Stimulated activated naive CD4-positive, alpha-beta T cell (primary cell): ENCODE measurements around the gene SRSF4.
A peak's percentile ranks its signal among the peaks of the same experiment; 100 is the strongest.

Source experiments
- DNase-seq, 6 experiments: peaks; one replicate each; lab custom pipeline; 2025; lab: John Stamatoyannopoulos, UW

The SRSF4 gene

GRCh38 chr1:29200906-29201594 is 19.4 kb upstream of the SRSF4 start:
- no peak for DNase-seq

GRCh38 chr1:29197993-29198392 is 16.3 kb upstream of the SRSF4 start:
- no peak for DNase-seq

GRCh38 chr1:29197590-29197924 is 15.9 kb upstream of the SRSF4 start:
- DNase-seq, result peak in 5 of 6 experiments; percentile 2 to 35 (median 8)

DNA sequence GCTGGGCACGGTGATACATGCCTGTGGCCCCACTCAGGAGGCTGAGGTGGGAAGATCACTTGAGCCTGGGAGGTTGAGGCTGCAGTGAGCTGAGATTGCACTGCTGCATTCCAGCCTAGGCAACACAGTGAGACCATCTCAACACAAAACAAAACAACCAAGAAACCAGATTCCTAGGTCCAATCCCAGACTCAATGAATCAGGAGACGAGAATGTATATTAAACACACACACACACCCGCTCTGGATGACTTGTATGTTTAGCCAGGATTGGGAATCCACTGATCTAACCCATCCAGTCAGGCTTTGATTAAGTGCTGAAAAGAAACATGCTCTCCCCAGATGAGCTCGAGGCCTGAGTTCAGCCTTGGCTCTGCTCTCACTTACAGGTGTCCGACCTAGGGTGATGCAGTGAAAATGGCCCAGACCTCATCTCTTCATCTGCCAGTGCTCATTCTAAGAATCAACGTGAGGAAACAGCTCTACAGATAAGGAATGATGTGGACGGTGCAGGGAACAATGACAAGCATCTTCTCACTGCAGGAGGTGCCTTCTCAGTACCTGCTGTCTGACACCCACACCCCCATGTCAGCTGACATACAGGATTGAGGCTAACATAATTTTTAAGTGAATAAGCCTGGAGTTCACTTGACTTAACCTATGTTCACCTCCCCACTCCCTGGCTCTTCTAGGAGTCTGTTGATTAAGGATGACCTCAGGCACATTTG is 15.3 kb upstream of the SRSF4 start:
- no peak for DNase-seq

- no peak for DNase-seq
Observed at GRCh38 chr1:29195881-29196291, 14.2 kb upstream of the SRSF4 start.

GRCh38 chr1:29193879-29194455 is 12.3 kb upstream of the SRSF4 start:
- no peak for DNase-seq

GRCh38 chr1:29190718-29191117 is 9.0 kb upstream of the SRSF4 start:
- DNase-seq, result no peak

- no peak for DNase-seq
Observed at GRCh38 chr1:29186707-29187106, 5.0 kb upstream of the SRSF4 start.

DNA sequence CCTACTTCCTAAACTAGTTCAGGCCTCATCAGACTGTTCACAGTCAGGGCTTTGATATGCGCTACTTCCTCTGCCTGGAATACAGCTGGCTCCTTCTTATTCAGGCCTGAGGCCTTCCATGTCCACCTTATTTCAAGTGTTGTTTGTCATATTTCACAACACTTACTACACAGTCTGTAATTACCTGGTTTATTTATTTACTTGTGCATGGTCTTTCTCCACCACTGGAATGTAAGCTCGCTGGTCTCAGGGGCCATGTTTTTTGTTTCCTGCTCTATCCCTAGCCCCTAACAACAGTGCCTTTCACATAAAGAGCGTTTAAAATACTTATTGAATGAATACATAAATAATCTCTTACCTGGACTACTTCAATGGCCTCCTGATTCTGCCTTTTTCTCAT is 4.6 kb upstream of the SRSF4 start:
- no peak for DNase-seq

DNA sequence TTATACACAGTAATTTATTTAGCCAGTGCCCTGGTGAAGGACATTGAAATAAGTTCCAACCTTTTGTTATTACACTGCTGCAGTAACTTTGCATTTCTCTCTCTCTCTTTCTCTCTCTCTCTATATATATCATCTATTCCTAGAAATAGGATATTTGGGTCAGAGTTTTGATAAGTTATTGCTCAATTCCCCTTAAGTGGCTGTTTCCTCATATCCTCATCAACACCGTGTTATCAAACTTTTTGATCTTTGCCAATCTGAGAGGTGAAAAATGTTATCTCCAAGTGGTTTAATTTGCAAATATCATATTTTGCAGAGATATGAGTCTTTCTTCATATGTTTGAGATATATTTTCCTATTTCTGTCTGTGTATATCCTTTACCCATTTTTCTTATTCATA is 1.6 kb upstream of the SRSF4 start:
- DNase-seq, result no peak

GRCh38 chr1:29180497-29181412 is 945 bp downstream of the SRSF4 start:
- DNase-seq, result no peak

GRCh38 chr1:29179641-29180184 is 2.0 kb downstream of the SRSF4 start:
- no peak for DNase-seq

GRCh38 chr1:29177022-29177705 is 4.5 kb downstream of the SRSF4 start:
- DNase-seq, result peak in 1 of 6 experiments; percentile 17

GRCh38 chr1:29176576-29176975 is 5.1 kb downstream of the SRSF4 start:
- DNase-seq, result no peak

DNA sequence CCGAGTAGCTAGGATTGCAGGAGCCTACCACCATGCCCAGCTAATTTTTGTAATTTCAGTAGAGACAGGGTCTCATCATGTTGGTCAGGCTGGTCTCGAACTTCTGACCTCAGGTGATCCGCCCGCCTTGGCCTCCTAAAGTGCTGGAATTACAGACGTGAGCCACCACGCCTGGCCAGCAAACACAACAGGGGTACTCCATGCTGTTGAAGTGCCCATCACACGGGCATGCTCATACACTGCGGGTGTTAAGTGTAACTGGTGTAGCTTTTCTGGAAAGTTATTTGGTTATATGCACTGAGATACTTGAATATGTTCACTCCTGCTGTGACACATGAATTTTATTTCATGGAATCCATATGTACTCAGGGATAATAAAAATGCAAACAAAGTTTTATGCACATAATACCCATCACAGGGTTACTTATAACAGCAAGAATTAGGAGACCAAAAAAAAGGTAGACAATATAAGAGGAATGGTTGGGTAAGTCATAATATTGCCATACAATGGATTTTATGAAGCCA is 9.2 kb downstream of the SRSF4 start:
- no peak for DNase-seq

DNA sequence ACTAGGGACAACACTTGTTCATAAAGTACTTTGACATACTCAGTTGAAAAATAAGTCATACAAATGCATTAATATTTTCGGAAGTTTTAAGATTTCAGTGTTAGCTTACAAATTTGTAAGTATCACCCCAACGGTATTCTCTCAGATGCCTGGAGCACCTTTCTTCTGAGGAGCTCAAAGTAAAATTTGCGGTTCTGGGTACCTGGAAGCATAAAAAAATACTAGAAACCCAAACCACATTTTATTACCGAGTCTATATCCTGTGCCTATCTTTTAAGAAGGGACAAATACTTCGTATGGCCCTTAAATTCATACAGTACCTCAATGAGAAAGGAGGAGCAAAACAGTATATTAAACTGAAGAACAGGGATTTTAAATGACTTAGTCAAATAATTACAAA is 10.2 kb downstream of the SRSF4 start:
- no peak for DNase-seq

DNA sequence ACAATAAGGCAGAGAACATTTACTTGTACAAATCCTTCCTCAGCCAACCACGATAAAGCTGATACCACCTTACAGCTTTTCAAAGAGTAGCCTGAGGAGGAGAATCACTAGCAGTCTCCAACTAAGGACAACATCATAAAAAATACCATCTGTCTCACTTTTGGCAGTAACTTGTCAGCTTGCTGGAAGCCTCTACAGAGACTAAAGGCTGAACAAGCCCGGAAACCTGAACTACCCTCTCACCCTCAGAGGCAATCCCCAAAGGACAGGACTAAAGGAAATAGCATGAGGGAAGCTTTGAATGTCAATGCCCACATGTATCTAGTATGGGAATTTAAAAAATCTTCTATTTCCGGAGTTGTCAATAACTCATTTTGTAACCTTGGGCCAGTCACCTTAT is 10.6 kb downstream of the SRSF4 start:
- DNase-seq, result no peak

- DNase-seq, result no peak
Observed at GRCh38 chr1:29169976-29170375, 11.7 kb downstream of the SRSF4 start.

DNA sequence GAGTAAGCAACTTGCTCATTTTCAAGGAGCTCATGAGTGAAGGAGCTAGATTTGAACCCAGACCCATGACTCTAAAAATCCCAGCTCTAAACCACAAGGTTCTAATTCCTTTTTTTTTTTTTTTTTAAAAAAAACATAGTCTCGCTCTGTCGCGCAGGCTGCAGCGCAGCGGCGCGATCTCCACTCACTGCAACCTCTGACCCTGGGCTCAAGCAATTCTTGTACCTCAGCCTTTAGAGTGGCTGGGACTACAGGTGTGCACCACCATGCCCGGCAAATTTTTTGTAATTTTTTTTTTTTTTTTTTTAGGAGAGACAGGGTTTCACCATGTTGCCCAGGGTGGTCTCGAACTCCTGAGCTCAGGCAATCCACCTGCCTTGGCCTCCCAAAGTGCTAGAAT is 13.8 kb downstream of the SRSF4 start:
- DNase-seq, result no peak

GRCh38 chr1:29166291-29166878 is 15.3 kb downstream of the SRSF4 start:
- no peak for DNase-seq

DNA sequence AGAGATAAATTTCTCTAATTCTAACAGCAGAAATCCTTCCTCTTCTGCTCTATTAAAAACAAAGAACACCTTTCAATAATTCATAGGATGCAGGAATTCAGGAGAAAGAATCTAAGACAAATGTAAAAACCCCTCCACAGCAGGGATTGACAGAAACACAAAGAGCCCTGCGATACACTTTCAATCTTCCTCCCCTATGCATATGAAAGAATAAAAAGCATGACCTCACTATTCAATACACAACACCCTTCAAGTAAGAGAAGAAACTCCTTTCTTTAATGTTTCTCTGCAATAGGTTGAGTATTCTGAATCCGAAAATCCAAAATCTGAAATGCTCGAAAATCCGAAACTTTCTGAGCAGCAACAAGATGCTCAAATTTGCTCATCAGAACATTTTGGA is 17.1 kb downstream of the SRSF4 start:
- DNase-seq, result no peak
